ENCODE data around the gene HLA-E.
"Not testable (repeated sequence)": the region's sequence is repeated elsewhere in the genome, so short reads cannot be mapped to it uniquely, and the experiment has no call there.

The HLA-E gene

GRCh38 chr6:30507849-30508827 is 18.8 kb downstream of the HLA-E start:
- DNase-seq (ENCODE audit: low read depth, low spot score) = no peak

GRCh38 chr6:30508890-30509736 is 19.8 kb downstream of the HLA-E start:
- no peak for DNase-seq (ENCODE audit: low read depth, low spot score)

GRCh38 chr6:30510419-30511168 is 21.3 kb downstream of the HLA-E start:
- no peak for DNase-seq (ENCODE audit: low read depth, low spot score)

- no peak for DNase-seq (ENCODE audit: low read depth, low spot score)
These were observed 21.8 kb downstream of the HLA-E start for GRCh38 chr6:30511169-30511546.

- DNase-seq (ENCODE audit: low read depth, low spot score) = no peak
These were observed 24.1 kb downstream of the HLA-E start for GRCh38 chr6:30513451-30513850.

- no peak for DNase-seq (ENCODE audit: low read depth, low spot score)
These were observed 25.8 kb downstream of the HLA-E start for GRCh38 chr6:30515106-30515505.

- DNase-seq (ENCODE audit: low read depth, low spot score) = peak; percentile 88
These were observed 26.8 kb downstream of the HLA-E start for GRCh38 chr6:30515944-30516753.

GRCh38 chr6:30516754-30517076 is 27.4 kb downstream of the HLA-E start:
- not testable (repeated sequence) for DNase-seq (ENCODE audit: low read depth, low spot score)

- not testable (repeated sequence) for DNase-seq (ENCODE audit: low read depth, low spot score)
These were observed 28.6 kb downstream of the HLA-E start for GRCh38 chr6:30517767-30518504.

GRCh38 chr6:30518505-30519145 is 29.3 kb downstream of the HLA-E start:
- DNase-seq (ENCODE audit: low read depth, low spot score) = not testable (repeated sequence)

- DNase-seq (ENCODE audit: low read depth, low spot score) = no peak
These were observed 31.2 kb downstream of the HLA-E start for GRCh38 chr6:30520522-30520921.

- peak; percentile 37 for DNase-seq (ENCODE audit: low read depth, low spot score)
These were observed 31.8 kb downstream of the HLA-E start for GRCh38 chr6:30521082-30521481.

GRCh38 chr6:30521952-30522351 is 32.6 kb downstream of the HLA-E start:
- DNase-seq (ENCODE audit: low read depth, low spot score) = not testable (repeated sequence)

GRCh38 chr6:30526444-30526843 is 37.1 kb downstream of the HLA-E start:
- DNase-seq (ENCODE audit: low read depth, low spot score) = not testable (repeated sequence)

GRCh38 chr6:30529349-30529875 is 40.1 kb downstream of the HLA-E start:
- DNase-seq (ENCODE audit: low read depth, low spot score) = not testable (repeated sequence)

- DNase-seq (ENCODE audit: low read depth, low spot score) = no peak
These were observed 40.7 kb downstream of the HLA-E start for GRCh38 chr6:30530014-30530413.

- no peak for DNase-seq (ENCODE audit: low read depth, low spot score)
These were observed 44.4 kb downstream of the HLA-E start for GRCh38 chr6:30533460-30534294.

GRCh38 chr6:30537931-30538330 is 48.6 kb downstream of the HLA-E start:
- no peak for DNase-seq (ENCODE audit: low read depth, low spot score)
